Measurements from ENCODE around the gene MLPH.

The MLPH gene

GRCh38 chr2:237497009-237497837 lies 10.2 kb downstream of the MLPH start:
- peak; percentile 28 for DNase-seq (ENCODE audit: low read depth, low spot score)

GRCh38 chr2:237497838-237498186 lies 10.8 kb downstream of the MLPH start:
- no peak for DNase-seq (ENCODE audit: low read depth, low spot score)

- DNase-seq (ENCODE audit: low read depth, low spot score), result no peak
Observed at GRCh38 chr2:237498341-237498740, 11.3 kb downstream of the MLPH start.

GRCh38 chr2:237500681-237501424 lies 13.8 kb downstream of the MLPH start:
- peak; percentile 70 for DNase-seq (ENCODE audit: low read depth, low spot score)

- no peak for DNase-seq (ENCODE audit: low read depth, low spot score)
Observed at GRCh38 chr2:237501892-237502513, 15.0 kb downstream of the MLPH start.

- no peak for DNase-seq (ENCODE audit: low read depth, low spot score)
Observed at GRCh38 chr2:237503201-237503600, 16.1 kb downstream of the MLPH start.

GRCh38 chr2:237505188-237505939 lies 18.3 kb downstream of the MLPH start:
- DNase-seq (ENCODE audit: low read depth, low spot score), result no peak

- no peak for DNase-seq (ENCODE audit: low read depth, low spot score)
Observed at GRCh38 chr2:237507512-237507911, 20.5 kb downstream of the MLPH start.

- no peak for DNase-seq (ENCODE audit: low read depth, low spot score)
Observed at GRCh38 chr2:237508361-237508760, 21.3 kb downstream of the MLPH start.

- DNase-seq (ENCODE audit: low read depth, low spot score), result peak; percentile 49
Observed at GRCh38 chr2:237509151-237509550, 22.1 kb downstream of the MLPH start.

GRCh38 chr2:237509905-237510304 lies 22.9 kb downstream of the MLPH start:
- no peak for DNase-seq (ENCODE audit: low read depth, low spot score)

- DNase-seq (ENCODE audit: low read depth, low spot score), result no peak
Observed at GRCh38 chr2:237510502-237511217, 23.6 kb downstream of the MLPH start.

- no peak for DNase-seq (ENCODE audit: low read depth, low spot score)
Observed at GRCh38 chr2:237511433-237511832, 24.4 kb downstream of the MLPH start.

- no peak for DNase-seq (ENCODE audit: low read depth, low spot score)
Observed at GRCh38 chr2:237511885-237512405, 24.9 kb downstream of the MLPH start.

GRCh38 chr2:237512774-237513466 lies 25.9 kb downstream of the MLPH start:
- peak; percentile 92 for DNase-seq (ENCODE audit: low read depth, low spot score)

GRCh38 chr2:237513693-237514092 lies 26.6 kb downstream of the MLPH start:
- no peak for DNase-seq (ENCODE audit: low read depth, low spot score)

- DNase-seq (ENCODE audit: low read depth, low spot score), result no peak
Observed at GRCh38 chr2:237514474-237515130, 27.6 kb downstream of the MLPH start.

GRCh38 chr2:237515166-237515565 lies 28.1 kb downstream of the MLPH start:
- no peak for DNase-seq (ENCODE audit: low read depth, low spot score)

- DNase-seq (ENCODE audit: low read depth, low spot score), result no peak
Observed at GRCh38 chr2:237515621-237516275, 28.7 kb downstream of the MLPH start.

All from ELF-1 (cell line).